IPS DF 6.9 (cell line): ENCODE data around the gene HS6ST3.

Source experiments
- DNase-seq: peaks from one replicate; pipeline ENCODE4 v3.0.0-alpha.2; 2013; ENCODE audit warnings: low read depth, low spot score
- H3K27ac ChIP-seq: one replicate; pipeline ENCODE4 v1.5.1; 2013; ENCODE audit warnings: low read length, control low read depth
- H3K27me3 ChIP-seq: 2 replicates; pipeline ENCODE4 v1.6.1; 2013; ENCODE audit warnings: mild to moderate bottlenecking, low read length; ENCODE audit not compliant: control insufficient read depth, insufficient read depth
- H3K36me3 ChIP-seq: 2 replicates; pipeline ENCODE4 v1.6.1; 2013; ENCODE audit warnings: low read length; ENCODE audit not compliant: control insufficient read depth, insufficient read depth
- H3K4me1 ChIP-seq: 2 replicates; pipeline ENCODE4 v1.6.1; 2013; ENCODE audit warnings: low read length; ENCODE audit not compliant: control insufficient read depth, insufficient read depth
- H3K4me3 ChIP-seq: 2 replicates; pipeline ENCODE4 v1.5.1; 2013; ENCODE audit warnings: mild to moderate bottlenecking, low read length
- H3K9me3 ChIP-seq: 2 replicates; pipeline ENCODE4 v1.6.1; 2013; ENCODE audit warnings: low read length, inconsistent platforms; ENCODE audit not compliant: control insufficient read depth, insufficient read depth
- WGBS: extraction: QIAGEN DNeasy Blood & Tissue Kit; methylation state at CpG from one replicate; pipeline ENCODE4 v1.1.7; 2013; ENCODE audit warnings: mixed read lengths, missing lambda C conversion rate; ENCODE audit not compliant: insufficient read length, insufficient coverage; 5-methylcytosine and 5-hydroxymethylcytosine counted together

The HS6ST3 gene

GRCh38 chr13:96810104-96810503 is 720.2 kb downstream of the HS6ST3 start:
- no peaks in the 10 kb centered on the region for H3K36me3 ChIP-seq
- H3K4me3 ChIP-seq, result no peak overlapping the region
- H3K4me1 ChIP-seq, result no peaks in the 10 kb centered on the region
- no CpG with 5 or more reads among the region's 4 CpGs for WGBS
- H3K27me3 ChIP-seq, result no peaks in the 10 kb centered on the region
- no peaks in the 10 kb centered on the region for H3K9me3 ChIP-seq
- no peak overlapping the region for H3K27ac ChIP-seq
- no peak for DNase-seq

DNA sequence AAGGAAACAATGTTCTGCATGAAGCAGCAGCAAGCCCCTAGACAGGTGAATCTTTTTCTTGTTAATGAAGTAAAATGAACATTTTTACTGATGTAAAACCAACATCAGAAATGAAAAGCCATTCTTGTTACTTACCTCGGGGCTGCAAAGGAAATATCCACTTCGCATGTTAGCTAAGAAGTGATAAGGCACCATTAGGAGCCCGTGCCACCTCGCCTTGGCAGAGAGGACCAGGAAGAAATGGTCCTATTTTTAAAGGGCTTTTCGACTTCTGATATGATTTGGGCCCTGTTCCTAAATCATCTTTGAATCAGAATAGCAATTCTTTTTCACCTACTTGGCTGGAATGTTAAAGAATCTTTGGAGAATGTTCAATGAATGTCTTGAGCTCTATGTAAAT is 721.1 kb downstream of the HS6ST3 start:
- Histone ChIP-seq H3K36me3 (no peaks in the 10 kb centered on the region), H3K27me3 (no peaks in the 10 kb centered on the region), H3K9me3 (no peaks in the 10 kb centered on the region), H3K4me1 (no peaks in the 10 kb centered on the region), H3K4me3 (no peak overlapping the region), H3K27ac (no peak overlapping the region)
- no peak for DNase-seq
- WGBS, result no CpG with 5 or more reads among the region's 5 CpGs

DNA sequence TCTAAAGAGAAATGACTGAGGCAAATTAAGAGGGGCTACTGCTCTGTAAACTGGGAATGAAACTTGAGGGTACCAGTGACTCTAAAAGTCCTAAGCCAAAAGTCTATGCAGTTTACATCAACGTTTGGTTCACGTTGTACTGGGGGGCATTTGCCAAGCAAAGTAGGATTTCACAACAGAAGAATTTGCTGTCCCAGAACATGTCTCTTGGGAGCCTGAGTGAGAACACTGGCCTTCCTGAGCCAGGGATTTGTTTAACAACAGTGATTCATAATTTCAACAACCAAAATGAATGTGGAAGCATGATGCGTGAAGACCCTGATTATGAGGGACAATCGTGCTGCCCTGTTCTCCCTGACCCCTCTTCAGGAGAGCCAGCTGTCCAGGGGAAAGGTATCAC is 726.4 kb downstream of the HS6ST3 start:
- Histone ChIP-seq H3K27ac (no peak overlapping the region), H3K27me3 (no peaks in the 10 kb centered on the region), H3K4me1 (no peaks in the 10 kb centered on the region), H3K9me3 (no peaks in the 10 kb centered on the region), H3K36me3 (no peaks in the 10 kb centered on the region), H3K4me3 (no peak overlapping the region)
- DNase-seq, result no peak
- WGBS, result no CpG with 5 or more reads among the region's 4 CpGs

- no peaks in the 10 kb centered on the region for H3K36me3 ChIP-seq
- no peak overlapping the region for H3K4me3 ChIP-seq
- H3K9me3 ChIP-seq, result no peaks in the 10 kb centered on the region
- H3K27me3 ChIP-seq, result no peaks in the 10 kb centered on the region
- DNase-seq, result no peak
- no peak overlapping the region for H3K27ac ChIP-seq
- WGBS, result no CpG with 5 or more reads among the region's 9 CpGs
- H3K4me1 ChIP-seq, result no peaks in the 10 kb centered on the region
Measured at GRCh38 chr13:96816874-96817273, 727.0 kb downstream of the HS6ST3 start.

- no CpG with 5 or more reads among the region's 4 CpGs for WGBS
- Histone ChIP-seq H3K4me3 (no peak overlapping the region), H3K9me3 (no peaks in the 10 kb centered on the region), H3K36me3 (no peaks in the 10 kb centered on the region), H3K27me3 (no peaks in the 10 kb centered on the region), H3K27ac (no peak overlapping the region), H3K4me1 (no peaks in the 10 kb centered on the region)
- DNase-seq, result peak; percentile 11
Measured at GRCh38 chr13:96817336-96817941, 727.5 kb downstream of the HS6ST3 start.

DNA sequence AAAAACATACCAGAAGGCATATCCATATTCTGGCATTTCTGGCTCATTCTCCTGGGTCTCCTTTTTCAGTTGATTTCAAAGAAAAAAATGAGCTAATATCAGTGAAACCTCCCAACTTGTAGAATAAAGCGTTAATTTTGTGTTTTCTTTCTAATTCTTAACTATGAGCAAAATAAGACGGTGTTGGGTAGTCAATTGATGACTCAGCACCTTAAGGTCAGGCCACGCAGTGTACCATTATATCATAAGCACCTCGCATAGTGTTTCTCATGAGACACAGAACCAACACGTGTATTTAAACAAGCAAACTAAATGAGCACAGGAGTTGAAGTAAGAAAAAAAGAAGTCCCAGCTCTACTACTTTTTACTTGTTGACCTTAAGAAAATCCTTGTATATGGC is 729.5 kb downstream of the HS6ST3 start:
- WGBS, result no CpG with 5 or more reads among the region's 5 CpGs
- DNase-seq, result no peak

GRCh38 chr13:96821381-96821780 is 731.5 kb downstream of the HS6ST3 start:
- no CpG with 5 or more reads among the region's 1 CpG for WGBS
- no peak for DNase-seq
- no peaks in the 10 kb centered on the region for H3K4me1 ChIP-seq
- H3K27ac ChIP-seq, result no peak overlapping the region
- H3K36me3 ChIP-seq, result no peaks in the 10 kb centered on the region
- H3K9me3 ChIP-seq, result no peaks in the 10 kb centered on the region
- no peak overlapping the region for H3K4me3 ChIP-seq
- H3K27me3 ChIP-seq, result no peaks in the 10 kb centered on the region

More for the DNA sequence above, 729.5 kb downstream of the HS6ST3 start:
- Histone ChIP-seq H3K27me3 (no peaks in the 10 kb centered on the region), H3K36me3 (no peaks in the 10 kb centered on the region), H3K27ac (no peak overlapping the region), H3K9me3 (no peaks in the 10 kb centered on the region), H3K4me1 (no peaks in the 10 kb centered on the region), H3K4me3 (no peak overlapping the region)

DNA sequence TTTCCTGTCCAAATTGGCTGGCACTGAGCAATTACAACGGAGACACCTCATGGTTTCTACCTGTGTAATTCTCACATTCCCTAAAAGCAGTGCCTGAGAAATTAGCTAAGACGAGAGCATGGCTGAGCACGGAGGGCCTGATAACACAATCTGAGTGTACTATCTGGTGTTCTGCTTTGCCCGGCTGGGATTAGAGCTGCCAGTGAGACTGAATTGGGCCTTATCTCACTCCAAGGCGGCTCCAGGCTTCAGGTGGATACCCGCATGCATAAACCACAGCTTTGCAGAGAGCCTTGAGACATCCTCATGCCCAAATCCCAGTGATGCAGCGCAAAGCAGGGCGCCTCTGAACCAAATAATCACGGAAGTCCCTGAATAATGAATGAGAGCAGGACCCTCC is 732.1 kb downstream of the HS6ST3 start:
- Histone ChIP-seq H3K4me3 (no peak overlapping the region), H3K27me3 (no peaks in the 10 kb centered on the region), H3K4me1 (no peaks in the 10 kb centered on the region), H3K27ac (no peak overlapping the region), H3K36me3 (no peaks in the 10 kb centered on the region), H3K9me3 (no peaks in the 10 kb centered on the region)
- no CpG with 5 or more reads among the region's 9 CpGs for WGBS
- no peak for DNase-seq

DNA sequence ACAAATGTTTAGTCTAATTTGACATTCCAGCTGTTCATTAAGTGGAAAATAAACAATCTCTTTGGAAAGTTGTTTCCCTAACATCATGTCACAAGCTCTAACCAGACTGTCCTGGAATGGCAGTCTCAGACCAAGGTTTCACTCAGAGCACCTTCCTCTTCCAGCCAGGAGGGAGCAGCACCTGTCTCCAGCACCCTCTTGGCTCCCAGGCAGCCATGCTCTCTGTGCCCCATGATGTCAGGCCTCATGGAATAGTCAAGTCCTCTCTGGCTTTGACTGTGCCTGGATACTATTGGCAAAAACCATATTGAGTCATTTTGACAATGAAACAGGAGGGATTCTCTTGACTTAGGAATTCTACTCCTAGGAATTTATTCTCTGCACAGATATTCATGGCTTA is 733.0 kb downstream of the HS6ST3 start:
- H3K27me3 ChIP-seq, result no peaks in the 10 kb centered on the region
- DNase-seq, result peak; percentile 43
- no peaks in the 10 kb centered on the region for H3K4me1 ChIP-seq
- no peaks in the 10 kb centered on the region for H3K9me3 ChIP-seq
- H3K4me3 ChIP-seq, result no peak overlapping the region
- no peaks in the 10 kb centered on the region for H3K36me3 ChIP-seq
- H3K27ac ChIP-seq, result no peak overlapping the region

- Histone ChIP-seq H3K4me1 (no peaks in the 10 kb centered on the region), H3K27me3 (no peaks in the 10 kb centered on the region), H3K27ac (no peak overlapping the region), H3K36me3 (no peaks in the 10 kb centered on the region), H3K9me3 (no peaks in the 10 kb centered on the region), H3K4me3 (no peak overlapping the region)
- DNase-seq, result no peak
- WGBS, result no CpG with 5 or more reads among the region's 10 CpGs
Measured at GRCh38 chr13:96824140-96824539, 734.2 kb downstream of the HS6ST3 start.

DNA sequence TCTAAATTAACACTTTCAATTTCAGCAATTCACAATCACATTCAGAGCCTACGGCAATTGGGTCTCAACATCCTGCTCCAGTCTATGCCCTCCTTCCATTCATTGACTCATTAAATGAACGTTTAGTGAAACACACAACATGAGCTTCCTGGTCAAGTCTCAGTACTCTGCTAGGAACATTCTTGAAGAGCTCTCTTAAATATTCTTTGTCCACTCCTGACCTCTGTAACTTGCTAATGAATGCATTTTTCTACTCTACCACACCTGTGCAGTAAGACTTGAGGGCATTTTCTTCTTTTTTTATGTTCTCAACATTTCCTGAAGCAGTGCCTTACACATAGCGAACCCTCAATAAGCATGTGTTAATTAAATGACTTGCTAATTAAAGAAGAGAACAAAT is 735.7 kb downstream of the HS6ST3 start:
- Histone ChIP-seq H3K4me3 (no peak overlapping the region), H3K9me3 (no peaks in the 10 kb centered on the region), H3K27ac (no peak overlapping the region), H3K4me1 (no peaks in the 10 kb centered on the region), H3K27me3 (no peaks in the 10 kb centered on the region), H3K36me3 (no peaks in the 10 kb centered on the region)
- DNase-seq, result no peak
- no CpG with 5 or more reads among the region's 3 CpGs for WGBS
